ENCODE results near the gene CNOT2.

The CNOT2 gene

DNA sequence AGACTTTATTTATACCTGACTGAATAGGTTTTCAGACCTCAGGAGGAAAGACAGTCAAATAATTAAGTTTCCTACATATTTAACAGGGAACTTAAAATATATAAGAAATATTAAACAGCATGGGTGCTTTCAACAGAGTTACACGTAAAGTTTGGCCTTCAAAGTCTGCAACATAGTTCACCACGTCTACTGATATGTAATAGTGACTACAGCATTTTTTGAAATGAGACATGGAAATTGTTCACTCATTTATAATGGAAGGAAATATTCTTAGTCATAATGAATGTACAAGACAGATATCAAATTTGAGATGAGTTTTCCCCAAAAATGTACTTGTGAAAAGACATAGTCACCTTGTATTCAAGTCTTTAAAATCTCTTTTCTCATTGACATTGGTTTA, 66.1 kb downstream of the CNOT2 start:
- no peak for DNase-seq

GRCh38 chr12:70314145-70314544, 70.9 kb downstream of the CNOT2 start:
- DNase-seq, result no peak

DNA sequence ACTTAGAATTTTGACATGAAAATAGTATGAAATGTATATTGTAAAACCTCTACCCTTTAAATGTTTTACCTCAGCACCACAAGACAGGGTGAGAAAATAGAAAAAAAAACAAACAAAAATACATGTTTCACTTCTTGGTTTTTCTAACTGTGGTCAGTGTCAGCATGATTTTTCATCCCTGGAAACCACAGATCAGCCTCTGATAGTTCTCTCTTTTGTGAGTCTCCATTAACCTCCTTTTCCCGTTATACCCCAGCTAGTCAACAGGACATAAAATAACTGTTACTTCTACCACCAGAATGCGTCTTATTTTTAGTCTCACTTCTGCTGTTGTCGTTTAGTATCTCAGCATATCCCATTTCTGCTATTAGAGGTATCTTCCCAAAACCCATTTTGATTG, 74.5 kb downstream of the CNOT2 start:
- DNase-seq, result no peak

DNA sequence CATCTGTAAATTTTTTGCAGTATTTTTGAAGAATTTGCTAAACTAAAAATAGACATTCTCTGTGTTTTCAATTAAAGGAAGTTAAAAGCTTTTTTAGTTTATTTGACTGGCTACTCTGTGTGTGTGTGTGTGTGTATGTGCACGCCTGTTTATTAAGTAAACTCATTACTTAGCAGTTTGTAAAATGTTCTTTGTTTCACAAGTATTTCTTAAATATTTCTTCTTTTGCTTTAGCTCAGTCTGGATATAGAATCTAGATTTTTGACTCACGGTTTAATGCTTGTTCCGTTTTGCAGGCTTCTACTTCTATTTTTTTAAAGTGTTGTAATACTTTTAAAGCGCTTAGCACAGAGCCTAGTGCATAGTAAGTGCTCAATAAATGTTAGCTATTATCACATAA, 76.4 kb downstream of the CNOT2 start:
- no peak for DNase-seq

- no peak for DNase-seq
These were observed 78.0 kb downstream of the CNOT2 start for GRCh38 chr12:70321191-70321590.

GRCh38 chr12:70327541-70327940, 84.3 kb downstream of the CNOT2 start:
- DNase-seq, result no peak

DNA sequence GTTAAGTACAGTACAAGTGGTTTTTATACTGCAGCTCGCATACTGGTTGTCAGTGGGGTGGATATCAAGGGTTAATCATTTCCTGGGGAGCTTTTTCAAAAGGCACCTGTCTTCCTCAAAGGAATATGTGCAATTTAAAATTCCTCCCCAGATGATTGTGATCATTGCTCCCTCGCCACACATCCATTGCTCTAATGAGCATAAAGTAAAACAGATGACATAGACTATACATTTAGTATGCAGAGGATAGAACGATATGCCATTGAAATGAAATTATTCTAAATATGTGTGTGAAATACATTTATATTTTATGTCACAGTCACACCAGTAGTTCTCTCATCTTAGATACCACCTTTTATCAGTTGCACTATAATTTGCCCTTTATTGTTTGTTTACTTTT, 86.5 kb downstream of the CNOT2 start:
- no peak for DNase-seq

DNA sequence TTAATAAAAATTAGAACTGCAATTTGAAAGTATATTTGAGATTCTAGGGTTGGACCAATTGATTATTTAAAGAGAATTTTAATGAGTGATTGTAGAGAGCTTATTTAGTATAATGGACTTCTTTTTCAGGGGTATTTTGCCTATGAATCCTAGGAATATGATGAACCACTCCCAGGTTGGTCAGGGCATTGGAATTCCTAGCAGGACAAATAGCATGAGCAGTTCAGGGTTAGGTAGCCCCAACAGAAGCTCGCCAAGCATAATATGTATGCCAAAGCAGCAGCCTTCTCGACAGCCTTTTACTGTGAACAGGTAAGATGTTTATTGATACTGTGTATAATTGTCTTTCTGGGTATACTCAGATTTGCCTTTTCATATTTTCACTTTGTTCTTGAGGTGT, 86.9 kb downstream of the CNOT2 start:
- no peak for DNase-seq

DNA sequence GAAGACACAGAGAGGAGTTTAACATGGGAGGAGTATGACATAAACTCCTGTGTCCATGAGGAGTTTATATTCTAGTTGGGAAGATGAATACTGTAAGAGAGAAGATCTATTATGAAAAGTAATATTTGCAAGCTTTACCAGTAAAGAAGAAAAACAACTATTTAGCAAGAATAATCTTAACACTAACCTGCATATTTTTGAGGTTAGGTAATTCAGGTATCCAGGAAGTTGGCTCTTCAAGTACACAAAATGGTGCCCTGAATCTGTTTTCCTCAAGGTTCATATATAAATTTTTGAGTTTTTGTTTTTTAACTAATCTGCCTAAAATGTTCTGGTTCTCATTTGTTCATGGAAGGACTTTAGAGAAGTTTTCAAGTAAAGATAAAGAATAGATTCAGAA, 89.0 kb downstream of the CNOT2 start:
- DNase-seq, result no peak

DNA sequence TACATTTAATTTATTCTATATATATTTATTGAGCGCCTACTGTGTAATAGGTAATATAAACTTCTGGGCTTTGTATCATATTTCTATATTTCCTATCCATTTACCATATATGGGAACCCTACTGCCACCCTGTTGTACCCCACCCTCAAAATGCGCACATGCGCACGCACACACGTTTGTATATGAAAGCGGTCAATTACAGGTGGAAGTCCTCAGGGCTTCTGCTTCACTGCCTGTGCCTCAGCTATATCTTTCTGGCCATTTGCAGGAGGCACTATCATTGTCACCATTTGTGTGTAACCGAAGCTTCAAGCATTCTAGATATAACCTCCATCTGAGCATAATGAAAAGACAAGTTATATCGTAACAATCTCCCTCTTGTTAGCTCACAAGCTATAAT, 91.5 kb downstream of the CNOT2 start:
- no peak for DNase-seq

- no peak for DNase-seq
These were observed 95.3 kb downstream of the CNOT2 start for GRCh38 chr12:70338531-70338930.

DNA sequence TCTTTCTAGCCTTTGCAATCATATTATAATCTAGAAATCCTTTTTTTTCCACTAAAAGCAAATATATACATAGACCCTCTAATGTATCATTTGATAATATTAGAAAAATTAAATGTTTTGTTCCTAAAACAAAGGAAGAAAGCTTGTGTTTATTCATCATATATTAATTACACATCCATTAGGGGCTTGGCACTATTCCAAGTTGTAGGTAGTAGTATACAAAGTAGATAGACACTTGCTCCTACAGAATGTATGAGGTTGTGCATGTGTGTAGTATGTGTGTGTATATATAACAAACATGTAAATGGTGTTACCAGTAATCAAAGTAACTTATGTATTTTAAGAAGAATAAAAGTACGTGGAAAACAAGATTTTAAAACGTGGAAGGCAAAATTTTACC, 107.8 kb downstream of the CNOT2 start:
- DNase-seq, result no peak

DNA sequence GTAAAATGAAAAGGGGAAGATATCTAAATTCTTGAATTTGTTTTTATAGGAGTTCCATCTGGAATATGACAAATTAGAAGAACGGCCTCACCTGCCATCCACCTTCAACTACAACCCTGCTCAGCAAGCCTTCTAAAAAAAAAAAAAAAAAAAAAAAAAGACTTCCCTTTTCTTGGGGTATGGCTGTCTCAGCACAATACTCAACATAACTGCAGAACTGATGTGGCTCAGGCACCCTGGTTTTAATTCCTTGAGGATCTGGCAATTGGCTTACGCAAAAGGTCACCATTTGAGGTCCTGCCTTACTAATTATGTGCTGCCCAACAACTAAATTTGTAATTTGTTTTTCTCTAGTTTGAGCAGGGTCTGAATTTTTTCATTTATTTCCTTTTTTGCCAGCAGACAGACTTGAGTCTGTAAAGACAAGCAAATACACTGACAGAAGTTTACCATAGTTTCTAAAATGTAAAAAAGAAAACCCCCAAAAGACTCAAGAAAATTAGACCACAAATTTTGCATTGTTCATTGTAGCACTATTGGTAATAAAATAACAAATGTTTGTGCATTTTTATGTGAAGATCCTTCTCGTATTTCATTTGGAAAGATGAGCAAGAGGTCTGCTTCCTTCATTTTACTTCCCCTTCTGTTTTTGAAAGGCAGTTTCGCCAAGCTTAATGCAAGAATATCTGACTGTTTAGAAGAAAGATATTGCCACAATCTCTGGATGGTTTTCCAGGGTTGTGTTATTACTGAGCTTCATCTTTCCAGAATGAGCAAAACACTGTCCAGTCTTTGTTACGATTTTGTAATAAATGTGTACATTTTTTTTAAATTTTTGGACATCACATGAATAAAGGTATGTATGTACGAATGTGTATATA, 110.8 kb downstream of the CNOT2 start:
- no peak for DNase-seq

- DNase-seq, result no peak
These were observed 111.6 kb downstream of the CNOT2 start for GRCh38 chr12:70354787-70355186.

DNA sequence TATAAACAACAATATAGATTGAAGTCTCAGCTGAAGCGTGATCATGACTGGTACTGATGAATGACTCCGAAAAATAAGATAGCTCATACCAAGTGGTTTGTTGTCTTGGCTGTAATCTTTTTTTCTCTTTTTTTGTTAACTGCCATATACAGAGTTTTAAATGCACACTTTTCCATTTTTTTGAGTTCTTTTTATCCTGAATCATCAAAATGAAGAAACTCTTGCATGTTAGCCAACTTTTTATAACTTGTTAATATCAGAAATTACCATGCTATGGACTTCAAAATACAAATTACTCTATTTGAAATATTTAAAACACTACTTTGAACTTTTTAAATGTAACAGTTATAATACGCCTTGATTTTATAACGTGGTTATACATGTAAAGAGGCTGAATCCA, 112.7 kb downstream of the CNOT2 start:
- no peak for DNase-seq

GRCh38 chr12:70359458-70360197, 116.4 kb downstream of the CNOT2 start:
- no peak for DNase-seq

DNA sequence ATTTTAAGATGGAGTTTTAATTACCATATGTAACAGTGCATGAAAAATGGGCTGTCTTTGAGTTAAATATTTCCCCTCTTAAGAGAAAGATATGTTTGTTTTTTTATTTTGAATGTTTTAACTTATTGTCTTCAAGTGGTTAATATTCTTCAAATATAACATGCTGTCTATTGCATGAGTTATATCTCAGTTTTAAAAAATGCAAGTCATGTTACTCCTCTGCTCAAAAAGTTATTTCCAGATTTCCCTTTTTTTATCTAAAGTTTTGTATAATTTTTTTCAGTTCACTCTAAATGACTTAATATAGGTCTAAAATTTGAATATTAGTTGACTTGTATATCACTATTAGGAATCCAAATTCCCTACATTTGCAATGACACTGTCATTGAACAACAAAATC, 117.0 kb downstream of the CNOT2 start:
- DNase-seq, result no peak

- no peak for DNase-seq
These were observed 121.6 kb downstream of the CNOT2 start for GRCh38 chr12:70364695-70365397.

- DNase-seq, result no peak
These were observed 122.1 kb downstream of the CNOT2 start for GRCh38 chr12:70365398-70365647.

- peak; percentile 60 for DNase-seq
These were observed 122.7 kb downstream of the CNOT2 start, which contains the start of gene KCNMB4 for GRCh38 chr12:70365648-70366518. Gene KCNMB4 (plus strand): TSS chr12:70366290. CDS start chr12:70366735, 445 bp downstream.

DNA sequence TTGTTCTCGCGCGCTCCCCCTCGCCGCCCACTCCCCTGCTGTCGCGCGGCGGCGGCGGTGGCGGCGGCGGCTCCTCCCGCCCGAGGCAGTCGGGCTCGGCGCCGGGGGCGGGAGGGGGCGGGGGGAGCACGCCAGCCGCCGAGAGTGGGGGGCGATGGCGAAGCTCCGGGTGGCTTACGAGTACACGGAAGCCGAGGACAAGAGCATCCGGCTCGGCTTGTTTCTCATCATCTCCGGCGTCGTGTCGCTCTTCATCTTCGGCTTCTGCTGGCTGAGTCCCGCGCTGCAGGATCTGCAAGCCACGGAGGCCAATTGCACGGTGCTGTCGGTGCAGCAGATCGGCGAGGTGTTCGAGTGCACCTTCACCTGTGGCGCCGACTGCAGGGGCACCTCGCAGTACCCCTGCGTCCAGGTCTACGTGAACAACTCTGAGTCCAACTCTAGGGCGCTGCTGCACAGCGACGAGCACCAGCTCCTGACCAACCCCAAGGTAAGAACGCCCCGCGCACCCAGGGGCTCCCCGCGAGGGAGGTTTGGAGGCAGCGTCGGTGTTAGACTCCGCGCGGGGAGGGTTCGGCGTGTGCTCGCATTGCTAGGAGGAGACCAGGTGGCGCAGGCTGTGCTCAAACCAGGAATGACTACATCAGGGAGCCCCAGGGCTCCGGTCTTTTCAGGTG, 123.5 kb downstream of the CNOT2 start:
- DNase-seq, result peak; percentile 64
